Type B pancreatic cell (in vitro differentiated cells): Measurements from ENCODE around the gene BTG1. TPM values are rescaled to one million over a fixed set of nuclear protein-coding genes. Genes with fewer than 3 reads are reported as not detected.
A peak's percentile ranks its signal among the peaks of the same experiment; 100 is the strongest.
"Not testable (repeated sequence)": the region's sequence is repeated elsewhere in the genome, so short reads cannot be mapped to it uniquely, and the experiment has no call there.

Experiments
- DNase-seq: peaks from one replicate; pipeline ENCODE4 v3.0.0; 2021; ENCODE audit warnings: mixed read lengths; ENCODE audit not compliant: unreplicated experiment; ENCODE audit errors: extremely low spot score
- H3K27ac Mint-ChIP-seq: 2 replicates; pipeline ENCODE4 v1.8.0; 2021; ENCODE audit warnings: mild to moderate bottlenecking, mixed read lengths
- H3K27me3 Mint-ChIP-seq: 2 replicates; pipeline ENCODE4 v1.8.0; 2021; ENCODE audit warnings: mixed read lengths
- H3K36me3 Mint-ChIP-seq: 2 replicates; pipeline ENCODE4 v1.8.0; 2021; ENCODE audit warnings: mixed read lengths
- H3K4me1 Mint-ChIP-seq: one replicate; pipeline ENCODE4 v1.8.0; 2021; ENCODE audit warnings: mixed read lengths; ENCODE audit not compliant: unreplicated experiment
- H3K4me3 Mint-ChIP-seq: 2 replicates; pipeline ENCODE4 v1.8.0; 2021; ENCODE audit warnings: mild to moderate bottlenecking, mixed read lengths
- H3K9me3 Mint-ChIP-seq: 2 replicates; pipeline ENCODE4 v1.8.0; 2021; ENCODE audit warnings: mixed read lengths
- CTCF ChIP-seq: fragments of 200-600 bp; sonication (generic); conservative IDR thresholded peaks from 2 replicates; pipeline ENCODE4 v1.5.0; 2021; ENCODE audit warnings: antibody characterized with exemption, mild to moderate bottlenecking
- total RNA-seq: library from RNA; stranded (reverse); gene quantifications from 2 replicates; pipeline ENCODE4 v1.2.1, GENCODE V29; 2021; ENCODE audit warnings: low replicate concordance

BTG1 gene
- total RNA-seq, 1 donor from 2014 or later = 116 TPM

GRCh38 chr12:92136965-92137721 is 8.5 kb downstream of the BTG1 start:
- DNase-seq = no peak
- peak overlapping the region; percentile 37 for H3K27ac Mint-ChIP-seq
- no peaks in the 10 kb centered on the region for H3K27me3 Mint-ChIP-seq
- peaks cover 69% of the 10 kb centered on the region for H3K4me1 Mint-ChIP-seq
- H3K4me3 Mint-ChIP-seq = peak overlapping the region; percentile 97
- no peak for TF ChIP-seq CTCF
- peaks cover 51% of the 10 kb centered on the region for H3K36me3 Mint-ChIP-seq
- H3K9me3 Mint-ChIP-seq = peaks cover 5% of the 10 kb centered on the region

- no peak for TF ChIP-seq CTCF
- peak overlapping the region; percentile 37 for H3K27ac Mint-ChIP-seq
- H3K36me3 Mint-ChIP-seq = peaks cover 49% of the 10 kb centered on the region
- no peak for DNase-seq
- peaks cover 5% of the 10 kb centered on the region for H3K9me3 Mint-ChIP-seq
- peak overlapping the region; percentile 97 for H3K4me3 Mint-ChIP-seq
- no peaks in the 10 kb centered on the region for H3K27me3 Mint-ChIP-seq
- H3K4me1 Mint-ChIP-seq = peaks cover 77% of the 10 kb centered on the region
These were observed 9.5 kb downstream of the BTG1 start for GRCh38 chr12:92136026-92136730.

GRCh38 chr12:92135541-92135940 is 10.1 kb downstream of the BTG1 start:
- not testable (repeated sequence) for H3K4me3 Mint-ChIP-seq, H3K9me3 Mint-ChIP-seq, DNase-seq, H3K27ac Mint-ChIP-seq, H3K27me3 Mint-ChIP-seq
- Mint-ChIP-seq H3K4me1 (peaks cover 80% of the 10 kb centered on the region), H3K36me3 (peaks cover 47% of the 10 kb centered on the region)

GRCh38 chr12:92134638-92135274 is 10.9 kb downstream of the BTG1 start:
- Mint-ChIP-seq H3K4me3 (no peak overlapping the region), H3K9me3 (peaks cover 5% of the 10 kb centered on the region), H3K36me3 (peaks cover 39% of the 10 kb centered on the region), H3K4me1 (peaks cover 76% of the 10 kb centered on the region), H3K27me3 (no peaks in the 10 kb centered on the region), H3K27ac (no peak overlapping the region)
- DNase-seq = no peak
- no peak for TF ChIP-seq CTCF

GRCh38 chr12:92133795-92134637 is 11.6 kb downstream of the BTG1 start:
- H3K36me3 Mint-ChIP-seq = peaks cover 34% of the 10 kb centered on the region
- no peak for TF ChIP-seq CTCF
- no peaks in the 10 kb centered on the region for H3K27me3 Mint-ChIP-seq
- DNase-seq = no peak
- peak overlapping the region; percentile 22 for H3K27ac Mint-ChIP-seq
- peak overlapping the region; percentile 16 for H3K4me3 Mint-ChIP-seq
- peaks cover 5% of the 10 kb centered on the region for H3K9me3 Mint-ChIP-seq
- H3K4me1 Mint-ChIP-seq = peaks cover 68% of the 10 kb centered on the region
